Measurements from ENCODE around the gene TAS2R50. TPM values are rescaled to one million over a fixed set of nuclear protein-coding genes. Genes with fewer than 3 reads are reported as not detected.

The TAS2R50 gene
- total RNA-seq, 1 experiment from 2014 or later = not detected

DNA sequence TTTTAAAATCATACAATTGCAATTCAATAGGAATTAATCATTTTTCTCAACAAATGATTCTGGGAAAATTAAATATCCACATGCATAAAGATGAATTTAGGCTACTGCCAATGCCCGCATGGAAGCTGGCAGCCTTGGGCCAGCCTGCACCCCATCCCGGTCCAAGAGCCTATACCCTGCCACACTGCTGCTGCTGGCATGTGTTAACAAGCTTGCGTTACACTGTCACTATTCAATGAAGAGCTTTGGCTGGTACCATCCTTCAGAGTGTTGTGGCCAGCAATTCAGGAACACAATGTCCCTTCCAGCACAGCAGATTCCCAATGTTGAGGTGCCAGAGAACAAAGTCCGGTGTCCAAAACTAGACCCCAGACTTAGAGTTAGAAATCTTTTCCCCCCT is 34.1 kb downstream of the TAS2R50 start:
- no peak for DNase-seq (ENCODE audit: low spot score)

DNA sequence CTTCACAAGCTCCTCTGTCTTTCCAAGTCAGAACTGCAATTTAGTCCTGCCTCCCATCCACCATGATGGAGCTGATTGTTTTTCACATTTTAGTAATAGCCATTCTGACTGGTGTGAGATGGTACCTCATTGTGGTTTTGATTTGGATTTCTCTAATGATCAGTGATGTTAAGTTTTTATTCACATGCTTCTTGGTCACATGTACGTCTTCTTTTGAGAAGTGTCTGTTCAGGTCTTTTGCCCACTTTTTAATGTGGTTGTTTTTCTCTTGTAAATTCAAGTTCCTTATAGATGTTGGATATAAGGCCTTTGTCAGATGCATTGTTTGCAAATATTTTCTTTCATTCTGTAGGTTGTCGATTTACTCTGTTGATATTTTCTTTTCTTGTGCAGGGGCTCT is 43.5 kb downstream of the TAS2R50 start:
- no peak for DNase-seq (ENCODE audit: low spot score)

DNA sequence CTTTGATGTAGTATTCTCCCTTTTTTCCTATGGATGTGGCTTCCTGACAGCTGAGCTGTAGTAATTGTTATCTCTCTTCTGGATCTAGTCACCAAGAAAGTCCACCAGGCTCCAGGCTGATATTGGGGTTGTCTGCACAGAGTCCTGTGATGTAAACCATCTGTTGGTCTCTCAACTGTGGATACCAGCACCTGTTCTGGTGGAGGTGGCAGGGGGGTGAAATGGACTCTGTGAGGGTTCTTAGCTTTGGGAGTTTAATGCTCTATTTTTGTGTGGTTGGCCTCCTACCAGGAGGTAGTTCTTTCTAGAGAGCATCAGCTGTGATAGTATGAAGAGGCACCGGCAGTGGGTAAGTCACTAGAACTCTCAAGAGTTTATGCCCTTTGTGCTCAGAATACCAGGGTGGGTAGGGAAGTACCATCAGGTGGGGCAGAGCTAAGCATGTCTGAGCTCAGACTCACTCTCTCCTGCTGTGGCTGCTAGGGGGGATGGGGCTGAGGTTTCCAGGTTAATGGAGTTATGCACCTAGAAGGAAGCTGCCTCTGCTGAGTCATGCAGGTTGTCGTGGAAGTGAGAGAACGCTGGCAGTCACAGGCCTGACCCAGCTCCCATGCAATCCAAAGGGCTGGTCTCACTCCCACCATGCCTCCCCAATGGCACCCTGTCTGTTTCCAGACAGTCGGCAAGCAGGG is 44.6 kb downstream of the TAS2R50 start:
- peak; percentile 13 for DNase-seq (ENCODE audit: low spot score)

DNA sequence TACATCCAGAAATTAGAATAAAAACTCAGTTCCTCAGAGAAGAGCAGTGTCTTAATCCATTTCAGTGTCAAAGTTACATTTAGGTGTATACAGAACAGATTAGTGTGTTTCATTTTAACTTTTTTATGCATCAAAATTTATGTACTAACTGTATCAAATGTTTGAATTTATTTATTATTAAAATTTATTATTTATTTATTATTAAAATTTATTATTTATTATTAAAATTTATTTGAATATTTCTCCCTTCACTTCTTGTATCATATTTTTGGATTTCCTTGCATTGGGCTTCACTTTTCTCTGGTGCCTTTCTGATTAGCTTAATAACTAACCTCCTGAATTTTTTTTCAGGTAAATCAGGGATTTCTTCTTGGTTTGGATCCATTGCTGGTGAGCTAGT is 45.3 kb downstream of the TAS2R50 start:
- DNase-seq (ENCODE audit: low spot score) = no peak

DNA sequence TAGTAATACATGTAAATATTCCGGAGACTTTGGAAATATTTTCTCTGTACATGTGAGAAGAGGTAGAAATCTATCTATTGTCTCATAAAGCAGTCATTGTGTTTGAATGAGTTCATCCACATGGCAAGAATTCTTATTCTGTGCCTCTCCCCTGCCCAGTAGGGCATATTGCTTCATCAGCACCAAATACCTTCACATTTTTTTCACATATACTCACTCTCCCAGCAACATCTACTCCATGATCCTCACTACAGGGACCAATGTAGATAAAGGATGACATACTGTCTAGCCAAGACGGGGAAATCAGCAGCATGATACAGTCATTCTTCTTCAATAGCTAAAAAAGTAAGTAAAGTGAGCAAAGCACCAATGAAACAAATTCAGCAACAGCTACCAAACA is 46.3 kb downstream of the TAS2R50 start:
- peak; percentile 22 for DNase-seq (ENCODE audit: low spot score)

DNA sequence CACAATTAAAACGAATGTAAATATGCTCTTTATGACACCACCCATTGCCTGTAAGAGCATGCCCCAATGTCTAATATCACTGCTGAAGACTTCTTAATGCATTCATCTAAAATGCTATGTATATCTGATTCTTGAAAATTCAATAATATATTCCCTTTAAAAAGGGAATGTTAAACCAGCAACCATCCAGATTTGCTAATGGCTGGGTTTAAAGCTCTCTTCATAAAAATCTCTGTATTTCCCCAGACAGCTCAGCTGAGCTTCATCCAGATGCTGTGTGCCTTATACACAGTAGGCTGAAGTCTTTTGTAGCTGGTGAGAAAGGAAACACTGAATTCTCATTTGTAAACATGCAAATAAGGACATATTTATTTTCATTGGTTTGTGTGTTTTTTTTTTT is 47.5 kb downstream of the TAS2R50 start, which contains the start of gene TAS2R14:
TSS of gene TAS2R14 (minus strand) at position 101 of the 400 bp plus-strand sequence. CDS start at position 45, 56 bp downstream.
- DNase-seq (ENCODE audit: low spot score) = no peak

DNA sequence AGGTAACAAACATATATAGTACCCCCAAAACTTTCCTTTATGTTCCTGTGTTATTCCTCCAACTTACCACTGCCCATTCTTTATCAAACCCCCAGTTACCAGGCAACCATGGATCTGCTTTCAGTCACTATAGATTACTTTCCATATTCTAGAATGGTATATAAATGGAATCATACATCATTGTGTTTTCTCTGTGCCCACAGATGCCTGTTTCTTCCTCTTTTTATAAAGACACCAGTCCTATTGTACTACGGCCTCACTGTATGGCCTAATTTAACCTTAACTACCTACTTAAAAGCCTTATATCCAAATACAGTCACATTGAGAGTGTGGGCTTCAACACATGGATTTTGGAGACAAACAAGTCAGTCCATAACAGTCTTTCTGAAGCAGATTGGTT is 50.2 kb downstream of the TAS2R50 start:
- DNase-seq (ENCODE audit: low spot score) = no peak

Other genes starting within 250 kb of the TAS2R50 start
- gene TAS2R7, start 184.3 kb downstream of the TAS2R50 start, total RNA-seq (2014; rRNA removed; shearing (Covaris generic)) = not detected in 2 replicates
- not detected in 2 replicates for gene TAS2R8, start 179.6 kb downstream of the TAS2R50 start, total RNA-seq (2014; rRNA removed; shearing (Covaris generic))
- not detected in 2 replicates for gene TAS2R9, start 176.7 kb downstream of the TAS2R50 start, total RNA-seq (2014; rRNA removed; shearing (Covaris generic))
- gene TAS2R10, start 160.6 kb downstream of the TAS2R50 start, total RNA-seq (2014; rRNA removed; shearing (Covaris generic)) = not detected in 2 replicates
- gene PRR4, start 137.4 kb downstream of the TAS2R50 start, total RNA-seq (2014; rRNA removed; shearing (Covaris generic)) = 0.28 TPM in 1 of 2 replicates, not detected in the other
- gene PRH1, start 102.7 kb downstream of the TAS2R50 start, total RNA-seq (2014; rRNA removed; shearing (Covaris generic)) = 0.57 and 9.3 TPM in 2 replicates
- 0.36 TPM in 1 of 2 replicates, not detected in the other for gene TAS2R13, start 77.3 kb downstream of the TAS2R50 start, total RNA-seq (2014; rRNA removed; shearing (Covaris generic))
- not detected in 2 replicates for gene PRH2, start 57.7 kb downstream of the TAS2R50 start, total RNA-seq (2014; rRNA removed; shearing (Covaris generic))
- 1.2 and 1.7 TPM in 2 replicates for gene TAS2R14, start 47.6 kb downstream of the TAS2R50 start, total RNA-seq (2014; rRNA removed; shearing (Covaris generic))
- 0.46 and 0.79 TPM in 2 replicates for gene TAS2R20, start 11.4 kb upstream of the TAS2R50 start, total RNA-seq (2014; rRNA removed; shearing (Covaris generic))
- 0.12 and 1.3 TPM in 2 replicates for gene TAS2R19, start 35.7 kb upstream of the TAS2R50 start, total RNA-seq (2014; rRNA removed; shearing (Covaris generic))
- 1.1 and 2.5 TPM in 2 replicates for gene TAS2R31, start 44.5 kb upstream of the TAS2R50 start, total RNA-seq (2014; rRNA removed; shearing (Covaris generic))
- gene TAS2R46, start 75.4 kb upstream of the TAS2R50 start, total RNA-seq (2014; rRNA removed; shearing (Covaris generic)) = 0.60 TPM in 1 of 2 replicates, not detected in the other
- gene TAS2R43, start 105.4 kb upstream of the TAS2R50 start, total RNA-seq (2014; rRNA removed; shearing (Covaris generic)) = not detected in 2 replicates
- 0.05 and 0.48 TPM in 2 replicates for gene TAS2R30, start 147.7 kb upstream of the TAS2R50 start, total RNA-seq (2014; rRNA removed; shearing (Covaris generic))
- gene SMIM10L1, start 184.3 kb upstream of the TAS2R50 start, total RNA-seq (2014; rRNA removed; shearing (Covaris generic)) = 5.2 and 8.0 TPM in 2 replicates
- not detected in 2 replicates for gene TAS2R42, start 200.0 kb upstream of the TAS2R50 start, total RNA-seq (2014; rRNA removed; shearing (Covaris generic))